HG02610 (cell line): Measurements from ENCODE around the gene ANKRD13D.
"Not testable (repeated sequence)": the region's sequence is repeated elsewhere in the genome, so short reads cannot be mapped to it uniquely, and the experiment has no call there.

Experiments
- ATAC-seq: cut with Tn5 transposase; IDR thresholded peaks from one replicate; pipeline ENCODE4 v1.9.1; 2021; ENCODE audit warnings: mild to moderate bottlenecking, moderate library complexity; ENCODE audit not compliant: unreplicated experiment

Gene ANKRD13D

GRCh38 chr11:67317205-67317887 is 28.2 kb downstream of the ANKRD13D start:
- ATAC-seq: peak; percentile 71

GRCh38 chr11:67317888-67318555 is 28.9 kb downstream of the ANKRD13D start:
- peak; percentile 19 for ATAC-seq

GRCh38 chr11:67318876-67319275 is 29.8 kb downstream of the ANKRD13D start:
- ATAC-seq: not testable (repeated sequence)

DNA sequence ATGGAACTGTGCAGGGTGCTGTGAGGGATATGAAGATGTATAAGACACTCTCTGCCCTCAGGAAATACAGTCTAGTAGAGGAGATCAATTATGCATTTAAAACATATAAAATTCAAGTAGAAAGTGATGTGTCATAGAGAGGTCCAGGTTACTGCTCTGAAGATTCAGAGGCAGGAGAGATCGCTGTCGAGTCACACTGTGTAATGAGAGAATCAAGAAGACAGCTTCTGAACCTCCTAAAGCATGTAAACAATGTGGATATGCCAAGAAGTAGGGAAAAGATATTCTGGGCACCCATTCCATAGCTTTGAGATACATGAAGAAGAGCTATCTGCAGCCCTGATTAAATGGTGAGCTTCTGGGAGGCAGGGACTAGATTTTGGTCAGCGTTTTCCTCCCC is 30.9 kb downstream of the ANKRD13D start:
- no peak for ATAC-seq

DNA sequence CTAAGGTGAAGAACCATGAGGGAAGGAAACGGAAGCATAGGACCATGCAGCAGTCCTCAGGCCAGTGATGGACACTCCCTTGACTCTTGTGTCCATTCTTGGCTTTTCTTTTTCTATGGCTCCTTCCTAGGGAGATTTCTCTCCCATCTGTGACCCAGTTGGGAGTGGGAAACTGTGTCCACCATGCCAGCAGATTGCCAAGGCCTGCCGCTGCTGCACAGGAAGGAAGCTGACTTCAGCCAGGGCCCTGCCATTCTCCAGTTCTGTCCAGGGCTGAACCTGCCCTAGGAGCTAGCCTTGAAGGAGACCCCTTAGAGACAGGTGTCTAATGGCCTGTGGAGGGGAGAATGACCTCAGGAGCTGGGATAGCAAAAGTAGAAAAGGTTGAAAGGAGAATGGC is 31.6 kb downstream of the ANKRD13D start:
- ATAC-seq: no peak

- ATAC-seq: no peak
Observed at GRCh38 chr11:67321313-67321871, 32.3 kb downstream of the ANKRD13D start.

GRCh38 chr11:67322049-67322448 is 32.9 kb downstream of the ANKRD13D start:
- no peak for ATAC-seq

- no peak for ATAC-seq
Observed at GRCh38 chr11:67323526-67323925, 34.4 kb downstream of the ANKRD13D start.

- ATAC-seq: no peak
Observed at GRCh38 chr11:67332081-67332691, 43.1 kb downstream of the ANKRD13D start.

DNA sequence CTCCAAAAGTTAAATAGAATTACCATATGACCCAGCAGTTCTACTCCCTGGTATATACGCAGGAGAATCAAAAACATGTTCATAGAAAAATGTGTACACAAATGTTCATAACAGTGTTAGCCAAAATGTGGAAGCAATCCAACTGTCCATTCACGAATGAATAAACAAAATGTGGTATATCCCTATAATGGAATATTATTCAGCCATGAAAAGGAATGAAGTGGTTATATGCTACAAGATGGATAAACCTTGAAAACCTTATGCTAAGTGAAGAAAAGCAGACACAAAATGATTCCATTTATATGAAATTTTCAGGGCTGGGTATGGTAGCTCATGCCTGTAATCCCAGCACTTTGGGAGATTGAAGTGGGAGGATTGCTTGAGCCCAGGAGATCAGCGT is 48.2 kb downstream of the ANKRD13D start:
- ATAC-seq: no peak

- no peak for ATAC-seq
Observed at GRCh38 chr11:67344264-67344663, 55.2 kb downstream of the ANKRD13D start.

DNA sequence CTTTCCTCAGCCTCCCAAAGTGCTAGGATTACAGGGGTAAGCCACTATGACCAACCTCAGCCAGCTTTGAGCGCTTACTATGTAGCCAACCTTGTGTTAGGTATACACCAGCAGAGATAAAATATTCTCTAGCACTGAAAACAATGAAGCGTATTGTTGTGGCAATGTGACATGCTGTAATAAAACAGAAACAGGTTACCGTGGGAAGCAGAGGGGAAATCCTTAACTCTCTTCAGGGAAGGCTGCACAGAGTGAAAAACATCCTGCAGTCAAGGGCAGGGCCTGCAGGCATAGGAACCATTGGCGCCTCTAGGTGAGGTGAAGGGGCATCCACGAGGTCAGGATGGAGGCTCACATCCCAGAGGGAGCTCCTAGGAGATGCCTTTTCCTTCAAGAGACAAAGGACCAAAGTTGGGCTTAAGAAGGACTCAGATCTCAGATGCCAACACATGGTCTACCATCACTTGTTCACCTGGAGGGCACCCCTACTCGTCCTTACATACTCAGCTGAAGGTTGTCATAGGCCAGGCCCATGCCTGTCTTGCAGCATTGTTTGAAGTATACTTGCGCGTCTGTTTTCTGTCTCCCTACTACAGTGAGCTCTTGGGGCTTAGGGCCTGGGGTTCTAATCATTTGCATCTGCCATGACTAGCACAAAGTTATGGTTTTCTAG is 56.3 kb downstream of the ANKRD13D start:
- ATAC-seq: peak; percentile 55

GRCh38 chr11:67345920-67346819 is 57.1 kb downstream of the ANKRD13D start:
- no peak for ATAC-seq

- no peak for ATAC-seq
Observed at GRCh38 chr11:67347964-67348749, 59.1 kb downstream of the ANKRD13D start.

DNA sequence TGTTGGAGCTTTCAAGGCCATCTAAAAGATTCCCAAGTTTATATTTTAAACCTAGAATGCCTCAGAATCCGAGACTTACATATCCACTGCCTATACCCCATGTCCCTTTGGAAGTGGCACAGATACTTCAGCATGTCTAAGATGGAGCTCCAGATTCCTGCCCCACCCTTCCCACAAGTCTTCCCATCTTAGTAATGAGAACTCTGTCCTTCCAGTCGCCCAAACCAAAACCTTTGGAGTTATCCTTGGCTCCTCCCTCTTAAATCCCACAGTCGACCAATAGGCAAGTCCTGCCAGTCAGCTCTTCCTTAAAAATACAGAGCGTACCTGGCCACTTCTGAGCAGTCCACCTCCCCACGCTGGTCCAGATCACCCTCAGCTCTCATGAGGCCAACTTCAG is 59.9 kb downstream of the ANKRD13D start:
- no peak for ATAC-seq

DNA sequence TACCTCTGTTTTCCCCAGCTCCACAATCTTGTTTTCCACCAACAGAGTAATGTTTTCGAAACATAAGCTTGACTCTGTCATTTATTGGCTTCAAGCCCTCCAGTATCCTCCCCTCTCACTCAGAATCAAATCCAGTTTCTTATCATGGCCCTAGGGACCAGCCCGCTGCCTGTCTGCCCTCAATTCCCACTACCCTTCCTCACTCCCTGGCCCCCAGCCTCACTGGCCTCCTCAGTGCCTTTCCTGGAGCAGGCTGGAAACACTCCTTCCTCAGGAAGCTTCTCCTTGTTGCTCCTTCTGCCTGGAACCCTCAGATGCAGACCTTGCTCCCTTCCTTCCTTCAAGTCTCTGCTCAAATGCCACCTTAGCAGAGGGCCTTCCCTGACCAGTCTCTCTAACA is 60.4 kb downstream of the ANKRD13D start:
- no peak for ATAC-seq

GRCh38 chr11:67349928-67350465 is 60.9 kb downstream of the ANKRD13D start:
- no peak for ATAC-seq

DNA sequence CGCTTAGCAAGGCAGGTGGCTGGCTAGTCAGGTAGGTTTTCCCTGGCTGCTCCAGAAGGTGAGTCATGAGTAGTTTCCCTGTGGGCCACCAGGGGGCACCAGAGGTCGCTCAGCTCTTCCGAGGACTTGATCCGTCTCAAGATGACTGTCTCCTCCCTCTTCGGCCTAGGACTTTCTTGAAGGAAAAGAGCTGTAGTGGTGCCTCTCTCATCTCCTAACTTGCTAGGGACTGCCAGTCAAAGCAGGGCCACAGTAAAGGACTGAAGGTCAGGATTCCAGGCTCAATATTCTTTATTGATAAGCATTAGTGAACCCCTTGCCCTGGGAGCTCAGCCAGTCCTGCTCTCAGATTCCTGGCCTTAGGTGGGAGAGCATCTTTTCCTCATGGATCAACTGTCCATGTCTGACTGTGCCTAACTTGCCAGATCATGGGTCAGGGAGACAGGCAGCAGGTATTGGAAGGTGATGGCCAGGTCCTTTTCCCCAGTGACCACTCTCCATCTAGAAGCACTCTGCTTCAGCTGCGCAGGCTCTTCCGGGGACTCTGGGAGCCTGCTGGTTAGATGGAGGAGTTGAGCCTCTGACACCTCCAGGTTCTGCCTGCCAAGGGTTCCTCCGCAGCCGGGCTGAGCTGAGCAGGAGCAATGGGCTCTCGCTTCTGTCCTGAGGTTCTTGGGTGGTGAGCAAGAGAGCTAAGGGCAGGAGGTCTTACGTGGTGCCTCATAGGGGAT is 62.3 kb downstream of the ANKRD13D start:
- ATAC-seq: no peak
